Central memory CD8-positive, alpha-beta T cell (primary cell): Measurements from ENCODE around the gene NDUFA11.
"Not testable (repeated sequence)": the region's sequence is repeated elsewhere in the genome, so short reads cannot be mapped to it uniquely, and the experiment has no call there.

Experiments
- ATAC-seq: fragments of 150-1000 bp; cut with Tn5 transposase; replicated peaks from 2 replicates; pipeline ENCODE4 v1.10.0; 2022; ENCODE audit warnings: mild to moderate bottlenecking, moderate FRiP score, moderate number of reproducible peaks; ENCODE audit not compliant: poor library complexity, severe bottlenecking; ENCODE audit errors: extremely low read depth
- DNase-seq, 2 donors: peaks; one replicate each; pipeline ENCODE4 v3.0.0; 2021; ENCODE audit warnings: low spot score in 2 of 2
- H3K27ac Mint-ChIP-seq: one replicate; pipeline ENCODE4 v1.8.0; 2022; ENCODE audit warnings: low read depth, mild to moderate bottlenecking, moderate library complexity, mixed read lengths
- H3K27me3 Mint-ChIP-seq: one replicate; pipeline ENCODE4 v1.8.0; 2022; ENCODE audit warnings: mixed read lengths
- H3K36me3 Mint-ChIP-seq: one replicate; pipeline ENCODE4 v1.8.0; 2022; ENCODE audit warnings: mild to moderate bottlenecking, moderate library complexity, mixed read lengths; ENCODE audit not compliant: insufficient read depth
- H3K4me1 Mint-ChIP-seq: one replicate; pipeline ENCODE4 v1.8.0; 2022; ENCODE audit warnings: mixed read lengths
- H3K4me3 Mint-ChIP-seq: one replicate; pipeline ENCODE4 v1.8.0; 2022; ENCODE audit warnings: mild to moderate bottlenecking, moderate library complexity, mixed read lengths
- H3K9me3 Mint-ChIP-seq: one replicate; pipeline ENCODE4 v1.8.0; 2022; ENCODE audit warnings: mixed read lengths

The NDUFA11 gene

GRCh38 chr19:5867201-5868136 lies 36.1 kb downstream of the NDUFA11 start:
- Mint-ChIP-seq H3K27me3 (peaks cover 26% of the 10 kb centered on the region), H3K4me3 (no peak overlapping the region), H3K27ac (no peak overlapping the region), H3K4me1 (no peaks in the 10 kb centered on the region), H3K36me3 (peaks cover 4% of the 10 kb centered on the region), H3K9me3 (no peaks in the 10 kb centered on the region)
- ATAC-seq (no peak), DNase-seq (no peak)

GRCh38 chr19:5865772-5866171 lies 37.8 kb downstream of the NDUFA11 start:
- Mint-ChIP-seq H3K4me1 (no peaks in the 10 kb centered on the region), H3K27me3 (peaks cover 37% of the 10 kb centered on the region), H3K27ac (no peak overlapping the region), H3K36me3 (peaks cover 4% of the 10 kb centered on the region), H3K4me3 (no peak overlapping the region), H3K9me3 (no peaks in the 10 kb centered on the region)
- ATAC-seq (no peak), DNase-seq (no peak)

GRCh38 chr19:5864725-5865486 lies 38.7 kb downstream of the NDUFA11 start:
- H3K36me3 Mint-ChIP-seq, result peaks cover 4% of the 10 kb centered on the region
- DNase-seq, result no peak
- H3K4me1 Mint-ChIP-seq, result no peaks in the 10 kb centered on the region
- no peaks in the 10 kb centered on the region for H3K9me3 Mint-ChIP-seq
- no peak overlapping the region for H3K27ac Mint-ChIP-seq
- no peak overlapping the region for H3K4me3 Mint-ChIP-seq
- peaks cover 37% of the 10 kb centered on the region for H3K27me3 Mint-ChIP-seq
- ATAC-seq, result no peak

GRCh38 chr19:5864013-5864720 lies 39.4 kb downstream of the NDUFA11 start:
- ATAC-seq (no peak), DNase-seq (no peak)
- no peaks in the 10 kb centered on the region for H3K4me1 Mint-ChIP-seq
- no peak overlapping the region for H3K27ac Mint-ChIP-seq
- no peak overlapping the region for H3K4me3 Mint-ChIP-seq
- no peaks in the 10 kb centered on the region for H3K9me3 Mint-ChIP-seq
- H3K27me3 Mint-ChIP-seq, result peaks cover 37% of the 10 kb centered on the region
- H3K36me3 Mint-ChIP-seq, result peaks cover 4% of the 10 kb centered on the region

GRCh38 chr19:5863030-5863665 lies 40.4 kb downstream of the NDUFA11 start:
- peaks cover 35% of the 10 kb centered on the region for H3K27me3 Mint-ChIP-seq
- H3K9me3 Mint-ChIP-seq, result no peaks in the 10 kb centered on the region
- no peaks in the 10 kb centered on the region for H3K4me1 Mint-ChIP-seq
- H3K36me3 Mint-ChIP-seq, result peaks cover 4% of the 10 kb centered on the region
- no peak overlapping the region for H3K4me3 Mint-ChIP-seq
- H3K27ac Mint-ChIP-seq, result no peak overlapping the region
- ATAC-seq (no peak), DNase-seq (no peak)

GRCh38 chr19:5857203-5858081 lies 46.1 kb downstream of the NDUFA11 start:
- Mint-ChIP-seq H3K4me3 (no peak overlapping the region), H3K9me3 (no peaks in the 10 kb centered on the region), H3K27ac (no peak overlapping the region), H3K4me1 (no peaks in the 10 kb centered on the region), H3K36me3 (no peaks in the 10 kb centered on the region), H3K27me3 (peaks cover 10% of the 10 kb centered on the region)
- ATAC-seq (no peak), DNase-seq (no peak)

- not testable (repeated sequence) for H3K4me3 Mint-ChIP-seq, H3K36me3 Mint-ChIP-seq, DNase-seq, H3K4me1 Mint-ChIP-seq, H3K27ac Mint-ChIP-seq, H3K27me3 Mint-ChIP-seq, ATAC-seq, H3K9me3 Mint-ChIP-seq
Observed at GRCh38 chr19:5855151-5855550, 48.4 kb downstream of the NDUFA11 start.

GRCh38 chr19:5854121-5854520 lies 49.5 kb downstream of the NDUFA11 start:
- H3K4me3 Mint-ChIP-seq, H3K27ac Mint-ChIP-seq, H3K36me3 Mint-ChIP-seq, H3K9me3 Mint-ChIP-seq, H3K27me3 Mint-ChIP-seq, DNase-seq, H3K4me1 Mint-ChIP-seq, ATAC-seq: not testable (repeated sequence)

- no peaks in the 10 kb centered on the region for H3K36me3 Mint-ChIP-seq
- no peaks in the 10 kb centered on the region for H3K27me3 Mint-ChIP-seq
- no peaks in the 10 kb centered on the region for H3K9me3 Mint-ChIP-seq
- no peaks in the 10 kb centered on the region for H3K4me1 Mint-ChIP-seq
- DNase-seq (no peak), ATAC-seq (no peak)
- H3K27ac Mint-ChIP-seq, result no peak within 1 kb of the TSS
- no peak within 1 kb of the TSS for H3K4me3 Mint-ChIP-seq
Observed at GRCh38 chr19:5851302-5851701, 52.3 kb downstream of the NDUFA11 start, which contains the start of gene FUT3. Gene FUT3 (minus strand): TSS chr19:5851449.

- DNase-seq (no peak), ATAC-seq (no peak)
- Mint-ChIP-seq H3K36me3 (no peaks in the 10 kb centered on the region), H3K9me3 (no peaks in the 10 kb centered on the region), H3K27ac (no peak overlapping the region), H3K4me3 (no peak overlapping the region), H3K4me1 (no peaks in the 10 kb centered on the region), H3K27me3 (no peaks in the 10 kb centered on the region)
Observed at GRCh38 chr19:5850743-5851293, 52.8 kb downstream of the NDUFA11 start.

GRCh38 chr19:5850189-5850588 lies 53.4 kb downstream of the NDUFA11 start:
- DNase-seq (no peak), ATAC-seq (no peak)
- Mint-ChIP-seq H3K27ac (no peak overlapping the region), H3K36me3 (no peaks in the 10 kb centered on the region), H3K9me3 (no peaks in the 10 kb centered on the region), H3K4me3 (no peak overlapping the region), H3K27me3 (no peaks in the 10 kb centered on the region), H3K4me1 (no peaks in the 10 kb centered on the region)
